C4-2B (cell line): Measurements from ENCODE around the gene ACSL4.
"Not testable (repeated sequence)": the region's sequence is repeated elsewhere in the genome, so short reads cannot be mapped to it uniquely, and the experiment has no call there.

Experiments
- ZFX ChIP-seq: fragments of 450-650 bp; IDR thresholded peaks from 2 replicates; pipeline ENCODE4 v1.6.1; 2017
- TF ChIP-seq, protein P1 (sequence below): fragments of 450-650 bp; conservative IDR thresholded peaks from 2 replicates; pipeline ENCODE4 v1.5.1; 2017; ENCODE audit warnings: mild to moderate bottlenecking

DNA sequence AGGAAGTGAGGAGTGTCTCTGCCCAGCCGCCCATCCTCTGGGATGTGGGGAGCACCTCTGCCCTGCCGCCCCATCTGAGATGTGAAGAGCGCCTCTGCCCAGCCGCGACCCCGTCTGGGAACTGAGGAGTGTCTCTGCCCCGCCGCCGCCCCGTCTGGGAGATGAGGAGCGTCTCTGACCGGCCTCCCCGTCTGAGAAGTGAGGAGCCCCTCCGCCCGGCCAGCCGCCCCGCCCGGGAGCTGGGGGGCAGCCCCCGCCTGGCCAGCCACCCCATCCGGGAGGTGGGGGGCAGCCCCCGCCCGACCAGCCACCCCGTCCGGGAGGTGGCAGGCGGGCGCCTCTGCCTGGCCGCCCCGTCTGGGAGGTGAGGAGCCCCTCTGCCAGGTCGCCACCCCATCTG is 61.9 kb downstream of the ACSL4 start:
- TF ChIP-seq, protein P1, sequence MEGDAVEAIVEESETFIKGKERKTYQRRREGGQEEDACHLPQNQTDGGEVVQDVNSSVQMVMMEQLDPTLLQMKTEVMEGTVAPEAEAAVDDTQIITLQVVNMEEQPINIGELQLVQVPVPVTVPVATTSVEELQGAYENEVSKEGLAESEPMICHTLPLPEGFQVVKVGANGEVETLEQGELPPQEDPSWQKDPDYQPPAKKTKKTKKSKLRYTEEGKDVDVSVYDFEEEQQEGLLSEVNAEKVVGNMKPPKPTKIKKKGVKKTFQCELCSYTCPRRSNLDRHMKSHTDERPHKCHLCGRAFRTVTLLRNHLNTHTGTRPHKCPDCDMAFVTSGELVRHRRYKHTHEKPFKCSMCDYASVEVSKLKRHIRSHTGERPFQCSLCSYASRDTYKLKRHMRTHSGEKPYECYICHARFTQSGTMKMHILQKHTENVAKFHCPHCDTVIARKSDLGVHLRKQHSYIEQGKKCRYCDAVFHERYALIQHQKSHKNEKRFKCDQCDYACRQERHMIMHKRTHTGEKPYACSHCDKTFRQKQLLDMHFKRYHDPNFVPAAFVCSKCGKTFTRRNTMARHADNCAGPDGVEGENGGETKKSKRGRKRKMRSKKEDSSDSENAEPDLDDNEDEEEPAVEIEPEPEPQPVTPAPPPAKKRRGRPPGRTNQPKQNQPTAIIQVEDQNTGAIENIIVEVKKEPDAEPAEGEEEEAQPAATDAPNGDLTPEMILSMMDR: not testable (repeated sequence)
- not testable (repeated sequence) for TF ChIP-seq ZFX
